SK-N-MC (cell line): Measurements from ENCODE around the gene SUCLG2.

Experiments
- EZH2 ChIP-seq: fragments of 200-600 bp; sonication (generic); IDR thresholded peaks from one replicate; pipeline ENCODE4 v1.6.1; 2017; ENCODE audit warnings: antibody characterized with exemption
- FOXP2 ChIP-seq: optimal IDR thresholded peaks from 2 replicates; pipeline ENCODE3; 2011; ENCODE audit warnings: mild to moderate bottlenecking, moderate library complexity; ENCODE audit not compliant: insufficient read depth; ENCODE audit errors: extremely low read length, control extremely low read depth
- POLR2AphosphoS5 ChIP-seq: IDR thresholded peaks from 2 replicates; pipeline ENCODE4 v1.6.1; 2012; ENCODE audit warnings: mild to moderate bottlenecking, low read depth, low read length, borderline replicate concordance

DNA sequence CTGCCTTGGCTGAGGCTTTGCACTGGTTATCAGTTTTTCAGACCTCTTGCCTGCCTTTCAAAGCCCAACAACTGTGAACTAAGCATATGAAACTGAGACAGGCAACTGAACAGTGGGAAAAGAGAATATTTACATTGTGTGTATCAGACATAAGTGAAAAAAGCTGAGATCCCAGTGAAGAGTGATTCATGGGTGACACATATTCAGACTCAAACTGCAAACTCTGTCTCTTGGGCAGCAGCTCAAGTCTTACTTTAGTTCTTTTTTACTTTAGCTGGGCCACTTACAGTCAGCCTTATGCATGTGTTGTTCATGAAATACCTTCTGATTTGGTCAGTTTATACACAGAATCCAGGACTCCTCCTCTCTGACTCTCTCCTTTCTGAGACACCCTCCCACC lies 19.2 kb downstream of the SUCLG2 start:
- TF ChIP-seq EZH2: no peak
- TF ChIP-seq POLR2AphosphoS5: no peak
- no peak for TF ChIP-seq FOXP2
